ENCODE measurements around the gene TRIM10.

TRIM10 gene

DNA sequence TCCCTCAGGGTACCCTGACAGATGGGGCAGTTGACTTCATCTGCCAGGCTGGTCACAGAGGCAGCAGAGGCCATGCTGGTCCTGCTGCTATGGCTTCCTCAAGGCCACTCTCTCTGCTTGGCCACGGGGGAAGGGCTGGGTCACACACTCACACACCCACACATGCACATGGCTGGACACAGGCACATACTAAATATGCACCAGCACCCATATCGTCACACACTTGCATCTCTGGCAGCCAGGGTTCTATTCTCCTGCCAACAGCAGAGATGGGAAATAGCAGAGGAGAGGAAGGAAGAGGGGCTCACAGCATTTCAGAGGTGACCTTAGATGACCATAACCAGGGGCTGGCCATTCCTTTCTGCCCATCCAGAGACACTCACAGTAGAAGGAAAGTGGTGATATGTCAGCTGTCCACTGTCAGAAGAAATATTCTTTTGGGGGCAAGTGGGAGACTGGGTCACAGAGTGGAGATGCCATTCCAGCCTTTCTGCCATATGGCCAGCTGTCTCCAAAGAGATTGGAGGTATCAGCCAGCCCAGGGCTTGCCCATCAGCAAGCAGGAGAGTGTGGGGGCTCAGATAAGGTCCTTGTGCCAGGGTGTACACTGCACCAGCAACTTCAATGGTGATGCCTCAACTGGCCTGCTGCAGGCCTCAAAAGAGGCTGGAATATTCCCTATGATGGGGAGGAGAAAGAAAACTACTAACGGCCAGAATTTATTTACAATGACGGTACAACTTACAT is at the start of gene TRIM10:
TSS of gene TRIM10 (minus strand) at position 427 of the 747 bp plus-strand sequence. CDS start at position 74, 353 bp downstream.
- no peak for FAIRE-seq

- FAIRE-seq = no peak
These were observed 46.7 kb upstream of the TRIM10 start for GRCh38 chr6:30207619-30208295.

DNA sequence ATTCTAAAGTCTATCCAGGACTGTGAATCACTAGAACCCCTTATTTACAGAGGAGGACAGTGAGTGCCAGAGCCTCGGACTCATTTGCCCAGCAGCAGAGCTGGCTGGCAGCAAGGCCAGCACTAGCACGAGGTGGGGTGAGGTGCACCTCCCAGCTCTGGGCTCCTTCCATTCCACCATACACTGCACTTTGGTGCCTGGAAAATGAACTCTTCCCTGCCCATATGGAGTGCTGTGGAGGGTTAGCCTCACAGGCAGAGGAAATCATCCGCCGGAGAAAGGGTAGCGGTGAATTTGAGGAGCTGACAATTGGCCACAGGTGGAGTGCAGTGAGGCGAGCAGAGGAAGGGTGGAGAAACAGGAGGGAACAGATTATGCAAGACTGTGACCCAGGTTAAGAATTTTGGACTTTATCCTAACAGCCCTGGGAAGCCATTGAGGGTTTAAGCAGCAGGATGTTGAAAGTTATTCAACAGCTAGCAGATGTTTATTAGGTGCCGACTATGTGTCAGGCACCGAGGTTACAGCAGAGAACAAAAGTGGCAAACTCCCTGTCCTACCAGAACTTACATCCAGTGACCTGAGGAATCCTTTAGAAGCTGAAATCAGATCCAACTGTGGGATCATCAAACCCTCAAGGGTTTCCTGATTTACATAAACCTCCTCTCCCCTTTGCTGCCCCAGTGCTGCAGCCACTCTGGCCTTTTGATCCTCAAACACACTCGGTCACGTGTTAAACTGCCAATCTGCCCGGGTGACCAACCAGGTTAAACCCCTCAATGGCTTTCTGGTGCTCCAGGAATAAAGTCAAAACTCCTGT is 46.0 kb upstream of the TRIM10 start:
- FAIRE-seq = no peak

DNA sequence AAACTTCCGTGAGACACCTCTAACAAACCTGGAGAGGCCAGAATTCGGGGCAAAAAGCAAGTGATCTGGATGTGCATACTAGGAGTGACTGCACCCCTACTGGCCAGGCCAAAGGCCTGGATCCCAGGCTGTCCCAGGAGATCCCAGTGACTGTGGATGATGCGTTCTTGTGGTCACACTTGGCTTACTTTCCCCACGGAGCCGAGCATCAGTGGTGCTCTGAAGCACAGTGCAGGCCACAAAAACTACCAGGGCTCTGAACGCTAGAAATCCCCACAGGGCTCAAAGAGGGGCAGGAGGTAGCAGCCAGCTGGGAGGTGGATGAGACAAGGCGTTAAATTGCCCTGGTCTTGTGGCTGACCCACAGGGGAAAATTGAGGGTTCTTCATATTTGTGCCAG is 45.1 kb upstream of the TRIM10 start:
- no peak for FAIRE-seq

GRCh38 chr6:30204116-30204515 is 43.1 kb upstream of the TRIM10 start:
- no peak for FAIRE-seq

GRCh38 chr6:30202366-30202765 is 41.4 kb upstream of the TRIM10 start:
- FAIRE-seq = no peak

DNA sequence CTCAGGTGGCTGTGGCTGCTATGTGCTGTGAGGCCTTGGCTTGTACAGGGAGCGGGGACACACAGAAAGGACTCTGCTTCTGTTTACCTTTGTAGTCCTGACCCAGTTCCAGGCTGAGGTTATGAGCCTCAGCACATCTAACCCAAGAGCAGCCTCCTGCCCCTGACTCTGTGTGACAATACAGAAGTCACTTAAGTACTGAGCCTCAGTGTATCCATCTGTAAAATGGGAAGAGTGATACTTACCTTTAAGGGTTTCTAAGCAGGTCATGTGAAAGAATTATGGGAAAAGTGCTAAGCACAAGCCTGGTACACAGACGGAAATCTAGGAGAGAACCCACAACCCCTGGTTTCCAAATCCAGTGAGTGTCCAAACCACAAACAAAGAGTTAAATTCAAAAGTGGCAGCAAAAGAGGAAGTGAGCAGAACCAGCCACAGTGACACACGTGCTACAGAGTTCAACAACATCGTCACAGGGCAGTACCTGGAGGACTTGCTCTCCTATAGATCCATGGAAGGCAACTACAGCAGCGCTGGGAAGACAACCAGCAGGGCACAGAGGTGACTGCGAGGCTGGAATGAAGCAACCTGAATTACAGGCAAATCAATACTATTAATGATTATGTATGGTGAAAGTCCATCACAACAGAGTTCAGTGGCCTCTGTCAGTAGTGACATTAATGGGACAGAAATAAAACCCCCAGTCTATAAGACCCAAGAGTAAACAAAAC is 39.7 kb upstream of the TRIM10 start:
- no peak for FAIRE-seq

DNA sequence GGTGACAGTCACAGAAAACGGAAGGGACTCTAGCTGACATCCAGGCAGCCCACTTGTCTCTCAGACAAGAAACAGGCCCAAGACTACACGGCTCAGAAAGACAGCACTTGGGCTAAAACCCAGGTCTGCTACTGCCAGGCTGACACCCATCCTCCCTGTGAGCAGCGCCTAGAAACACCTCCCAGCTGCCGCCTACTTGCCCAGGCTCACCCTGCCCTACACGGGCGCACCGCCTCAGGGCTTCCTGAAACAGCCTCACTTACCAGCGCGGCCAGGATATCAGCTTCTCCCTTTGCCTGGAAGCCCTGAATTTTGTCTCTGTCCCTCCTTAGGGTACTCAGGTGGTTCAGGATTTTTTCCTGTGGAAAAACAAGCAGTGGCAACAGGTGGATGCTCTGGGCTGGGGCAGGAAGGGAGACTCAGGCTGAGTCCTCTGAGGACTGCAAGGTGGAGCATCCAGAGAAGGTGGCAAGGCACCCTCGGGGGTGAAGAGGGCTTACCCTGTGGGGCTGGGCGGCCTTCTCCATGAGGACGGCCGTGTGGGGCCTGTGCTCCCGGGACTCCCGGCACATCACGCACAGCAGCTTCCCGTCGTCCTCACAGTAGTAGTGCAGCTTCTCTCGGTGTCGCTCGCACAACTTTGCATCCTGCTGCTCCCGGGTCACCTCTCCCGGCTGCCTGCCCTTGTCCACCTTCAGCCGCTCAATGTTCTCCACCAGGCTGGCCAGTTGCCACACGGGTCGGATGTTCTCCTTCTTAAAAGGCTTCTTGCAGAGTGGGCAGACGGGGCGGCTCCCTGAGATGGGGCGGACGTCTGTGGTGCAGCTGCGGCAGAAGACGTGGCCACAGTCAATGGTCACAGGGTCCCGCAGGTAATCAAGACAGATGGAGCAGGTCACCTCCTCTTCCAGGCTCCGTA is 37.4 kb upstream of the TRIM10 start:
- no peak for FAIRE-seq

DNA sequence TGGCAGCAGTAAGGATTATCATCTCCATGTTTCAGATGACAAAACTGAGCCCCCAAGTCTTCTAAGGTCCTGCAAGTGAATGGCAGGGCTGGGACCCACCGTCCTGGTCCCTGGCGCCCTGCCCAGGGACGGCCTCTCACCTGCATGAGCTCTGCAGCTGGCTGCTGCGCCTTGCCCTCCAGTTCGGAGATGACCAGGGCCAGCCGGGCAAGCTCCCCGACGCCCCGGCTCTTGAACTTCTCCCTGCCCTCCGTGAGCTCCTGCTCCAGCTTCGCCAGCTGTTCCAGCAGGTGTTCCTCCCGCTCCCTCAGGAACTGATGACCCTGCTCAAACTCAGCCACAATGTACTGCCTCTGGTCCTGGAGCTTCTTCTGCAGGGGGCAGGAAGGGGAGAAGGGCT is 35.4 kb upstream of the TRIM10 start:
- no peak for FAIRE-seq

- no peak for FAIRE-seq
These were observed 34.9 kb upstream of the TRIM10 start for GRCh38 chr6:30195951-30196350.

DNA sequence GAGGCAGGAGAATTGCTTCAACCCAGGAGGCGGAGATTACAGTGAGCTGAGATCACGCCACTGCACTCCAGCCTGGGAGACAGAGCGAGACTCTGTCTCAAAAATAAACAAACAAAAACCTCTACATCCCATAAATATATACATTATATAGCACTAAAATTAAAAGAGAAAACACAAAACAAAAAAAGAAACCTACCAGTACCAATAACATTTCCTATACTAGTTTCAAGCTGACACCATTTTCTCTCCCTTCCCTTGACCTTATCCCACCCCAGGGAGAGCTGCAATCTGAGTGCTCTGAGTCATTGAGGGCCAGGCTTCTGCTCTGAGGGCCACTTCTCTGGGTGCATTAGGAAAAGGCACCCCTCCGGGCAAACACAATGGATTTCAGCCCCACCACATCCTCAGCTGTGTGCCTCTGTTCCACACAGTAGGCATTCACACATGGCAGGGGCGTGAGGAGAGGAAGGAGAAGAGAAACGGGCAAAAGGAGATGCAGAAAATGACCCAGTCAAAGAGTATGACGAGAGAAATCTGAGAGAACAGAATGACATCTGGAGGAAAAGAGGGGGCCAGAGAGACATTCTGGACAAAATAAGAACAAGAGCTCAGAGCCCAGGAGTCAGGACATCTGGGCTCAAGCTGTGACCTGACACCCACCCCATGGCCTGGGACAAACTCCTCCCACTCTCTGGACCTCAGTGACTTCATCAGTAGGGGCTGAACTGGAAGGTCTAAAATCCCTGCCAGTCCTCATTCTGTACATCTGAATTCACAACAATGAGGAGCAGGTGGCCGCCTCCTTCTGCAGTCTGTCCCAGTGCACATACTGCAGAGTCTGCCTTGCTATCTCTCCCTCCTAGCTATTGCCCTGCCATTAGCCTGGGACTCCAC is 34.0 kb upstream of the TRIM10 start:
- FAIRE-seq = no peak

DNA sequence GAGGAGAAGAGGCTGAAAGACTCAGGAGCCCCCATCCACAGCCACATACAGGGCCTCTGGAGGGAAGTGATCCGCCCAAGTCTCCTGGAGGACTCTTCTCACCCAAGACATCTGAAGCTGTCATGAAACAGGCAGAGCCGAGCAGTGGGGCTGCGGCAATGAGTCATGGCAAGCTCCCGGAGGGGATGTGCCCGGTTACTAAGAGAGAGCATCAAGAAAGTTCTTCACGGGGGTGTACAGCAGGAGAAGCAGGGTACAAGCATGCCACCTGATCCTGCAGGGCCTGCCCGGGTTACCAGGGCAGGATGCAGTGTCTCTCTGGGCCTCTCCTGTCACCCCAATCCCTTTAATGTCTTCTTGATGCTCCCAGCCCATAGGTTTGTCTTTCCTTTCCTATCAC is 31.1 kb upstream of the TRIM10 start:
- FAIRE-seq = no peak

DNA sequence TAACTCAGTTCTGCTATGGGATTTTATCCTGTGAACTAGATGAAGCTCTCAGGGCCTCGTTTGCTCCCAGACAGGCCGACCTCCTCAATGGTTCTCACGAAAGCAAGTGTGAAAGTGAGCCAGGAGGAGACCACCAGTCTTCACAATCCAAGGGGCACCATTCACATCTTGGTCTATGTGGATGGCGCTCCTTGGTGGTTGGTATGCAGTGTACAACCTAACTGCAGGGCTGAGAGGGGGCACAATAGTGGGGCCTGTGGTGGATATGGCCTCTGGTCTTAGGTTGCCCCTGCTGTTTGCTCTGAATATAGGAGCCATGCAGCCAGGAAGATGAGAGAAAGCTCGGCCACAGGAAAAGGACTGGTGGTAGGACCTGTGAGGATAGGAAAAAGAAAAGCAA is 27.5 kb upstream of the TRIM10 start:
- FAIRE-seq = no peak

- FAIRE-seq = no peak
These were observed 25.0 kb upstream of the TRIM10 start for GRCh38 chr6:30185846-30186484.

GRCh38 chr6:30184417-30185031 is 23.5 kb upstream of the TRIM10 start:
- no peak for FAIRE-seq

- no peak for FAIRE-seq
These were observed 19.1 kb upstream of the TRIM10 start for GRCh38 chr6:30180145-30180544.

DNA sequence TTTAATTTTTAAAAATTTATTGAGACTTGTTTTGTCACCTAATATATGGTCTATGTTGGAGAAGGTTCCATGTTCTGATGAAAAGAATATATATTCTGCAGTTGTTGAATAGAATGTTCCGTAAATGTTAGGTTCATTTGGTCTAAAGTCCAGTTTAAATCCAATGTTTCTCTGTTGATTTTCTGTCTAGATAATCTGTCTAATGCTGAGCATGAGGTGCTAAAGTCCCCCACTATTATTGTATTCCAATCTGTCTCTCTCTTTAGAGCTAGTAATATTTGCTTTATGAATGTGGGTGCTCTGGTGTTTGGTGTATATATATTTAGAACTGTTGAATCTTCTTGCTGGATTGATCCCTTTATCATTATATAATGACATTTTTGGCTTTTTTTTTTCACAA is 17.8 kb upstream of the TRIM10 start:
- no peak for FAIRE-seq

DNA sequence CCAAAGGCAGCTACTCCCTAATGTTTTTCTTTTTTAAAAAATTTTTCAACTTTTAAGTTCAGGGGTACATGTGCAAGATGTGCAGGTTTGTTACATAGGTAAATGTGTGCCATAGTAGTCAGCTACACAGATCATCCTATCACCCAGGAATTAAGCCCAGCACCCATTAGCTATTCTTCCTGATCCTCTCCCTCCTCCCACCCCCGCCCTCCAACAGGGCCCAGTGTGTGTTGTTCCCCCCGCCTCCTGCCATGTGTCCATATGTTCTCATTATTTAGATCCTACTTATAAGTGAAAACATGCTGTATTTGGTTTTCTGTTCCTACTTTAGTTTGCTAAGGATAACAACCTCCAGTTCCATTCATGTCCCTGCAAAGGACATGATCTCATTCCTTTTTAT is 14.8 kb upstream of the TRIM10 start:
- FAIRE-seq = no peak

DNA sequence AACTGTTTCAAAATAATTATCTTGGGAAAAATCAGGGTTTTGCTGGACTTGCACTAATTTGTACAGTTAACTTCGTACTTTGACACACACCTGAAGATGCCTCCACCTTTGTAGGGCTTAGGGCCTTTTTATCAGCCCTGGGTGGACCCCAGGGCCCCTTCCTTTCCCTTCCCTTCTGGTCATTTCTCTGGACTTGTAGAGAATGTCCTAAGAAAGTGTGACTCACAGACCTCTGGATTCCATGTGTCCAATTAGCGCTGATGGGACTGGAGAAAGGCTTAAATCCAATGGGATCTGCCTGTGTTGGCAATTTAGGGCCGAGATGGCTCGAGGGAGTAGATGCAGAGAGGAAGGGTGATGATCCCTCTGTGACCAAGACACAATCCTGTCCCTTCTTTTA is 11.7 kb upstream of the TRIM10 start:
- no peak for FAIRE-seq

Data from TTC549 (cell line).